H9 (cell line): Measurements from ENCODE around the gene ZBTB49. TPM values are rescaled to one million over a fixed set of nuclear protein-coding genes. Genes with fewer than 3 reads are reported as not detected.

Experiments
- DNase-seq: peaks from one replicate; pipeline ENCODE4 v3.0.0-alpha.2; 2017
- H2AFZ ChIP-seq: one replicate; pipeline ENCODE4 v1.6.1; 2013; ENCODE audit warnings: mild to moderate bottlenecking, low read length, control low read depth, moderate library complexity
- H2AK5ac ChIP-seq: 2 replicates; pipeline ENCODE4 v1.6.1; 2013; ENCODE audit warnings: low read length, control low read depth, mixed read lengths; ENCODE audit not compliant: insufficient read length
- H2BK120ac ChIP-seq: one replicate; pipeline ENCODE4 v1.6.1; 2013; ENCODE audit warnings: low read depth, mild to moderate bottlenecking, low read length, control low read depth, inconsistent platforms; ENCODE audit not compliant: poor library complexity, severe bottlenecking
- H2BK12ac ChIP-seq: 2 replicates; pipeline ENCODE4 v1.6.1; 2013; ENCODE audit warnings: low read length, control low read depth, mixed read lengths, low read depth; ENCODE audit not compliant: insufficient read length
- H2BK15ac ChIP-seq: 2 replicates; pipeline ENCODE4 v1.6.1; 2013; ENCODE audit warnings: low read depth, low read length, control low read depth
- H2BK20ac ChIP-seq: one replicate; pipeline ENCODE4 v1.6.1; 2013; ENCODE audit warnings: low read depth, mild to moderate bottlenecking, low read length, control low read depth, inconsistent platforms; ENCODE audit not compliant: poor library complexity, severe bottlenecking
- H2BK5ac ChIP-seq: 2 replicates; pipeline ENCODE4 v1.6.1; 2013; ENCODE audit warnings: low read length, control low read depth, mixed read lengths; ENCODE audit not compliant: insufficient read length
- H3K14ac ChIP-seq: 2 replicates; pipeline ENCODE4 v1.6.1; 2013; ENCODE audit warnings: low read length, control low read depth; ENCODE audit not compliant: insufficient read depth
- H3K18ac ChIP-seq: 2 replicates; pipeline ENCODE4 v1.6.1; 2013; ENCODE audit warnings: low read depth, mild to moderate bottlenecking, mixed read lengths, low read length, control low read depth; ENCODE audit not compliant: insufficient read length
- H3K23ac ChIP-seq: 2 replicates; pipeline ENCODE4 v1.6.1; 2013; ENCODE audit warnings: low read length, control low read depth, mixed read lengths, low read depth; ENCODE audit not compliant: insufficient read length
- H3K23me2 ChIP-seq: 2 replicates; pipeline ENCODE4 v1.6.1; 2013; ENCODE audit warnings: low read depth, mild to moderate bottlenecking, mixed read lengths, low read length, control low read depth; ENCODE audit not compliant: insufficient read length, poor library complexity, severe bottlenecking
- H3K27ac ChIP-seq: 2 replicates; pipeline ENCODE4 v1.5.1; 2013; ENCODE audit warnings: low read length, control low read depth, mixed read lengths, low read depth; ENCODE audit not compliant: insufficient read length
- H3K27me3 ChIP-seq: 2 replicates; pipeline ENCODE4 v1.6.1; 2013; ENCODE audit warnings: low read length, control low read depth, inconsistent platforms; ENCODE audit not compliant: insufficient read depth
- H3K4ac ChIP-seq: 2 replicates; pipeline ENCODE4 v1.6.1; 2013; ENCODE audit warnings: low read depth, mild to moderate bottlenecking, control low read depth, inconsistent platforms, low read length, moderate library complexity
- H3K4me1 ChIP-seq: 2 replicates; pipeline ENCODE4 v1.6.1; 2013; ENCODE audit warnings: low read length, control low read depth, inconsistent platforms; ENCODE audit not compliant: insufficient read depth
- H3K4me2 ChIP-seq: 2 replicates; pipeline ENCODE4 v1.6.1; 2013; ENCODE audit warnings: low read length, control low read depth, mixed read lengths; ENCODE audit not compliant: insufficient read length, insufficient read depth
- H3K56ac ChIP-seq: 2 replicates; pipeline ENCODE4 v1.6.1; 2013; ENCODE audit warnings: low read depth, mild to moderate bottlenecking, mixed read lengths, low read length, control low read depth; ENCODE audit not compliant: insufficient read length
- H3K79me1 ChIP-seq: 2 replicates; pipeline ENCODE4 v1.6.1; 2013; ENCODE audit warnings: low read depth, mild to moderate bottlenecking, moderate library complexity, low read length, control low read depth, inconsistent platforms; ENCODE audit not compliant: insufficient read depth, poor library complexity, severe bottlenecking
- H3K79me2 ChIP-seq: 2 replicates; pipeline ENCODE4 v1.6.1; 2013; ENCODE audit warnings: low read length, control low read depth, inconsistent platforms; ENCODE audit not compliant: insufficient read depth
- H3K9ac ChIP-seq: 2 replicates; pipeline ENCODE4 v1.6.1; 2013; ENCODE audit warnings: low read length, control low read depth, mixed read lengths; ENCODE audit not compliant: insufficient read length; ENCODE audit errors: extremely low read depth
- H3K9me3 ChIP-seq: one replicate; pipeline ENCODE4 v1.6.1; 2013; ENCODE audit warnings: low read depth, low read length, inconsistent platforms; ENCODE audit not compliant: control insufficient read depth
- H3T11ph ChIP-seq: one replicate; pipeline ENCODE4 v1.6.1; 2013; ENCODE audit warnings: mild to moderate bottlenecking, low read length, control low read depth, inconsistent platforms
- H4K20me1 ChIP-seq: one replicate; pipeline ENCODE4 v1.6.1; 2013; ENCODE audit not compliant: control insufficient read depth, insufficient read length, insufficient read depth
- H4K5ac ChIP-seq: 2 replicates; pipeline ENCODE4 v1.6.1; 2013; ENCODE audit warnings: low read depth, mild to moderate bottlenecking, mixed read lengths, low read length, control low read depth; ENCODE audit not compliant: insufficient read length
- H4K8ac ChIP-seq: replicated peaks from 2 replicates; pipeline ENCODE4 v1.6.1; 2013; ENCODE audit warnings: low read length, control low read depth, mixed read lengths, low read depth; ENCODE audit not compliant: insufficient read length
- H4K91ac ChIP-seq: 2 replicates; pipeline ENCODE4 v1.6.1; 2013; ENCODE audit warnings: low read depth, mild to moderate bottlenecking, moderate library complexity, mixed read lengths, low read length, control low read depth; ENCODE audit not compliant: insufficient read length
- H3K27ac Mint-ChIP-seq, 3 experiments: 2 replicates in 2 of 3; 3 replicates in 1 of 3; pipeline ENCODE4 v1.8.0; 2020 to 2021; ENCODE audit warnings: mixed read lengths in 3 of 3, mild to moderate bottlenecking in 1 of 3, moderate library complexity in 1 of 3
- H3K27me3 Mint-ChIP-seq: 2 replicates; pipeline ENCODE4 v1.8.0; 2021; ENCODE audit warnings: low read depth, mild to moderate bottlenecking, moderate library complexity, mixed read lengths
- H3K36me3 Mint-ChIP-seq, 3 experiments: 2 replicates in 2 of 3; 3 replicates in 1 of 3; pipeline ENCODE4 v1.8.0; 2020 to 2021; ENCODE audit warnings: low read depth in 3 of 3, mixed read lengths in 3 of 3; ENCODE audit not compliant: insufficient read depth in 1 of 3
- H3K4me1 Mint-ChIP-seq, 2 experiments: 2 replicates each; pipeline ENCODE4 v1.8.0; 2020; ENCODE audit warnings: mixed read lengths in 2 of 2
- H3K4me3 Mint-ChIP-seq, 2 experiments: 2 replicates in 1 of 2; 3 replicates in 1 of 2; pipeline ENCODE4 v1.8.0; 2020 to 2021; ENCODE audit warnings: mild to moderate bottlenecking in 2 of 2, mixed read lengths in 2 of 2, moderate library complexity in 1 of 2
- H3K9me3 Mint-ChIP-seq, 2 experiments: 2 replicates in 1 of 2; 3 replicates in 1 of 2; pipeline ENCODE4 v1.8.0; 2020; ENCODE audit warnings: mild to moderate bottlenecking in 2 of 2, mixed read lengths in 2 of 2, moderate library complexity in 1 of 2
- WGBS: extraction: QIAGEN DNeasy Blood & Tissue Kit; methylation state at CpG from one replicate; pipeline ENCODE4 v1.1.7; 2013; ENCODE audit warnings: missing lambda C conversion rate, low lambda C conversion rate, mixed read lengths; ENCODE audit not compliant: insufficient read length; ENCODE audit errors: extremely low coverage; 5-methylcytosine and 5-hydroxymethylcytosine counted together
- total RNA-seq: library from RNA; stranded (reverse); gene quantifications from 2 replicates; pipeline ENCODE4 v1.2.1, GENCODE V29; 2021
- TF ChIP-seq, protein P1 (sequence below): fragments of 200-600 bp; sonication (generic); conservative IDR thresholded peaks from 3 replicates; pipeline ENCODE4 v1.8.0; 2021; ENCODE audit warnings: antibody characterized with exemption, mild to moderate bottlenecking

ZBTB49 gene
- total RNA-seq, 1 experiment from 2014 or later = 8.7 TPM

DNA sequence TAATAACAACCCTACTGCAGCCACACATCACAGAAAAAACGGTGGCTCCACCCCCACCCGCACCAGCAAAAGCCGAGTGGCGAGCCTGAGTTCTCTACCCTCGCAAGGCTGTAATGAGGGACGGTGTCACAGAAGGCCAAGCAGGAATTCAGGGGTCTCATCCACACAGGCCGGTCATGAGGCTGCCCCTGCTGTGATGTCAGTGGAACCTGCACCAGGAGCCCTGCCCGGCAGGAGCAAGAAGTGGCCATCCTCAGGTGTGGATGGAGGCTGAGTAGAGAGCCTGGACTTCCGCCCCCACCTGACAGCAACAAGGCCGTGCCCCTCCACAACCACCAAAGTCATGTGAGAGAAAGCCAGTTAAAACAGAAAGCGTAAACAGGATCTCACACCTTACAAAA, 20.7 kb upstream of the ZBTB49 start:
- no peak overlapping the region for H2BK120ac ChIP-seq
- H3K4me2 ChIP-seq = no peak overlapping the region
- Mint-ChIP-seq H3K9me3 (peaks cover 0 to 2% of the 10 kb centered on the region in 2 experiments; a peak in 1 of 5 replicates), H3K27me3 (peaks cover 2% of the 10 kb centered on the region; the same call in 1 of the 2 replicates), H3K27ac (no peak overlapping the region), H3K4me3 (no peak overlapping the region), H3K4me1 (no peaks in the 10 kb centered on the region), H3K36me3 (peaks cover 22 to 79% (median 42%) of the 10 kb centered on the region in 3 experiments; a peak in 6 of 7 replicates)
- H3K23ac ChIP-seq = no peak overlapping the region
- no peak overlapping the region for H3K9ac ChIP-seq
- no peak overlapping the region for H2BK15ac ChIP-seq
- no peaks in the 10 kb centered on the region for H3K79me2 ChIP-seq
- no peak overlapping the region for H4K8ac ChIP-seq
- H3K23me2 ChIP-seq = no peaks in the 10 kb centered on the region
- H2AK5ac ChIP-seq = no peak overlapping the region
- no peak overlapping the region for H3K56ac ChIP-seq
- no peak overlapping the region for H3T11ph ChIP-seq
- no peak overlapping the region for H2BK5ac ChIP-seq
- H3K9me3 ChIP-seq = no peaks in the 10 kb centered on the region
- H3K27me3 ChIP-seq = no peaks in the 10 kb centered on the region
- no peak overlapping the region for H4K5ac ChIP-seq
- no peaks in the 10 kb centered on the region for H3K4me1 ChIP-seq
- H2AFZ ChIP-seq = no peak overlapping the region
- no peak for DNase-seq
- TF ChIP-seq, protein P1, sequence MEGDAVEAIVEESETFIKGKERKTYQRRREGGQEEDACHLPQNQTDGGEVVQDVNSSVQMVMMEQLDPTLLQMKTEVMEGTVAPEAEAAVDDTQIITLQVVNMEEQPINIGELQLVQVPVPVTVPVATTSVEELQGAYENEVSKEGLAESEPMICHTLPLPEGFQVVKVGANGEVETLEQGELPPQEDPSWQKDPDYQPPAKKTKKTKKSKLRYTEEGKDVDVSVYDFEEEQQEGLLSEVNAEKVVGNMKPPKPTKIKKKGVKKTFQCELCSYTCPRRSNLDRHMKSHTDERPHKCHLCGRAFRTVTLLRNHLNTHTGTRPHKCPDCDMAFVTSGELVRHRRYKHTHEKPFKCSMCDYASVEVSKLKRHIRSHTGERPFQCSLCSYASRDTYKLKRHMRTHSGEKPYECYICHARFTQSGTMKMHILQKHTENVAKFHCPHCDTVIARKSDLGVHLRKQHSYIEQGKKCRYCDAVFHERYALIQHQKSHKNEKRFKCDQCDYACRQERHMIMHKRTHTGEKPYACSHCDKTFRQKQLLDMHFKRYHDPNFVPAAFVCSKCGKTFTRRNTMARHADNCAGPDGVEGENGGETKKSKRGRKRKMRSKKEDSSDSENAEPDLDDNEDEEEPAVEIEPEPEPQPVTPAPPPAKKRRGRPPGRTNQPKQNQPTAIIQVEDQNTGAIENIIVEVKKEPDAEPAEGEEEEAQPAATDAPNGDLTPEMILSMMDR = no peak
- H3K18ac ChIP-seq = no peak overlapping the region
- no peak overlapping the region for H3K27ac ChIP-seq
- H3K4ac ChIP-seq = no peak overlapping the region
- WGBS = no CpG with 5 or more reads among the region's 11 CpGs
- H3K14ac ChIP-seq = no peak overlapping the region
- H2BK12ac ChIP-seq = no peak overlapping the region
- H4K91ac ChIP-seq = no peak overlapping the region
- H3K79me1 ChIP-seq = no peaks in the 10 kb centered on the region
- no peak overlapping the region for H2BK20ac ChIP-seq
- no peaks in the 10 kb centered on the region for H4K20me1 ChIP-seq
